Endothelial cell of hepatic sinusoid (primary cell): ENCODE data around the gene MYRF.

Source experiments
- in situ Hi-C: cut with HindIII; loops from 2 replicates; pipeline ENCODE4 v1.10.0; 2017; ENCODE audit warnings: low sequenced_read_pairs

MYRF gene

GRCh38 chr11:61814247-61814957, 62.0 kb downstream of the MYRF start:
- in situ Hi-C loops, result loop anchor here (10.0 kb wide), 2 partner anchors 150 to 290 kb away; partner anchors contain the start of gene FTH1

GRCh38 chr11:61814958-61815789, 62.7 kb downstream of the MYRF start:
- in situ Hi-C loops, result loop anchor here (10.0 kb wide), 2 partner anchors 150 to 290 kb away; partner anchors contain the start of gene FTH1

- in situ Hi-C loops, result loop anchor here (10.0 kb wide), 2 partner anchors 149 to 289 kb away; partner anchors contain the start of gene FTH1
These were observed 63.6 kb downstream of the MYRF start for GRCh38 chr11:61815790-61816735.

GRCh38 chr11:61816736-61817455, 64.5 kb downstream of the MYRF start, which contains the start of gene FADS1:
Gene FADS1 (minus strand): TSS chr11:61817003. CDS start chr11:61816929, 74 bp downstream.
- in situ Hi-C loops, result loop anchor here (10.0 kb wide), 2 partner anchors 148 to 288 kb away; partner anchors contain the start of gene FTH1

- in situ Hi-C loops, result loop anchor here (10.0 kb wide), 2 partner anchors 147 to 287 kb away; partner anchors contain the start of gene FTH1
These were observed 65.2 kb downstream of the MYRF start for GRCh38 chr11:61817471-61818202.

- in situ Hi-C loops, result no loop called here
These were observed 67.7 kb downstream of the MYRF start for GRCh38 chr11:61820174-61820573.

- in situ Hi-C loops, result no loop called here
These were observed 74.6 kb downstream of the MYRF start for GRCh38 chr11:61826930-61827570.

- in situ Hi-C loops, result no loop called here
These were observed 75.3 kb downstream of the MYRF start, which contains the start of gene FADS2 for GRCh38 chr11:61827571-61828378. Gene FADS2 (plus strand): TSS chr11:61828300. CDS start chr11:61828391, 91 bp downstream.

- in situ Hi-C loops, result no loop called here
These were observed 75.9 kb downstream of the MYRF start for GRCh38 chr11:61828379-61828628.

- in situ Hi-C loops, result no loop called here
These were observed 76.4 kb downstream of the MYRF start for GRCh38 chr11:61828629-61829407.

- in situ Hi-C loops, result no loop called here
These were observed 77.4 kb downstream of the MYRF start for GRCh38 chr11:61829806-61830205.

GRCh38 chr11:61830237-61831105, 78.0 kb downstream of the MYRF start:
- in situ Hi-C loops, result no loop called here

GRCh38 chr11:61832207-61832606, 79.8 kb downstream of the MYRF start:
- in situ Hi-C loops, result no loop called here

- in situ Hi-C loops, result no loop called here
These were observed 80.3 kb downstream of the MYRF start for GRCh38 chr11:61832754-61833153.

GRCh38 chr11:61833471-61833870, 81.0 kb downstream of the MYRF start:
- in situ Hi-C loops, result no loop called here

- in situ Hi-C loops, result no loop called here
These were observed 81.5 kb downstream of the MYRF start for GRCh38 chr11:61833926-61834277.
